HG03460 (cell line): Measurements from ENCODE around the gene PLXNA4.

Experiments used
- ATAC-seq: cut with Tn5 transposase; IDR thresholded peaks from one replicate; pipeline ENCODE4 v1.9.1; 2021; ENCODE audit not compliant: unreplicated experiment

PLXNA4 gene

GRCh38 chr7:132279718-132280117 is 296.6 kb downstream of the PLXNA4 start:
- ATAC-seq, result no peak

- no peak for ATAC-seq
Observed at GRCh38 chr7:132276976-132277725, 299.1 kb downstream of the PLXNA4 start.

- no peak for ATAC-seq
Observed at GRCh38 chr7:132276234-132276630, 300.0 kb downstream of the PLXNA4 start.

GRCh38 chr7:132275416-132276233 is 300.6 kb downstream of the PLXNA4 start:
- ATAC-seq, result no peak

- ATAC-seq, result no peak
Observed at GRCh38 chr7:132272763-132273371, 303.4 kb downstream of the PLXNA4 start.

GRCh38 chr7:132270517-132270916 is 305.8 kb downstream of the PLXNA4 start:
- no peak for ATAC-seq

DNA sequence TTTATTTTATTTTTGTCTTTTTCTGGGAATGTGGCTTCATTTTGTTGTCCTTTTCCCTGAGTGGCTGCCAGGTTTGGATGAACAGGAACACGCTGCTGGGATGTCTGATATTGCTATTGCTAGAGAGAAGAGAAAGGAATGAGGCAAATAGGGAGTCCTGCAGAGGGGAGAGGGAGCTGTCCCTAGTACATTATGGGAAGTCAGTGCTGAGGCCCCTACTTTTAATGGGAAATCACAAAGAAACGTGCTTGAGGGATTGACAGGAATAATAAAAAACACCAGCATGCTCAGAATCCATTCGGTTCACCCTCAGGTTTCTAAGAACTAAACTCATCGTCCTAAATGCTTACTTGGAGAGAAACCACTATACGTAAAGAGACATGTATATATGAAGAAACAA is 306.6 kb downstream of the PLXNA4 start:
- ATAC-seq, result no peak

GRCh38 chr7:132263151-132263550 is 313.1 kb downstream of the PLXNA4 start:
- ATAC-seq, result no peak

DNA sequence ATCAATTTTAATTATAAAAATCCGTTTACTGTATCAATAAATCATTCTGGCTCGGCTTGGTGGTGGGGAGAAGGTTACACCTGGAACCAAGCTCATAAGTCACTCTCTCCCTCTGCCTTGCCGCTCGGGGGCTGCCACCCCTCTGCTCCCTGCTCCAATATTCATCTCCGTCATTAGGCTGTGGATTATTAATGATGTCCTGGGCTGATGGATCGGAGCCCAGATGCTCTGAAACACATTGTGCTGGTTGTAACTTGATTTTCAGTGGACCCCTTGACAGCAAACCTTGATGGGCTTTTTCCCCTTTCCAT is 314.2 kb downstream of the PLXNA4 start:
- no peak for ATAC-seq

DNA sequence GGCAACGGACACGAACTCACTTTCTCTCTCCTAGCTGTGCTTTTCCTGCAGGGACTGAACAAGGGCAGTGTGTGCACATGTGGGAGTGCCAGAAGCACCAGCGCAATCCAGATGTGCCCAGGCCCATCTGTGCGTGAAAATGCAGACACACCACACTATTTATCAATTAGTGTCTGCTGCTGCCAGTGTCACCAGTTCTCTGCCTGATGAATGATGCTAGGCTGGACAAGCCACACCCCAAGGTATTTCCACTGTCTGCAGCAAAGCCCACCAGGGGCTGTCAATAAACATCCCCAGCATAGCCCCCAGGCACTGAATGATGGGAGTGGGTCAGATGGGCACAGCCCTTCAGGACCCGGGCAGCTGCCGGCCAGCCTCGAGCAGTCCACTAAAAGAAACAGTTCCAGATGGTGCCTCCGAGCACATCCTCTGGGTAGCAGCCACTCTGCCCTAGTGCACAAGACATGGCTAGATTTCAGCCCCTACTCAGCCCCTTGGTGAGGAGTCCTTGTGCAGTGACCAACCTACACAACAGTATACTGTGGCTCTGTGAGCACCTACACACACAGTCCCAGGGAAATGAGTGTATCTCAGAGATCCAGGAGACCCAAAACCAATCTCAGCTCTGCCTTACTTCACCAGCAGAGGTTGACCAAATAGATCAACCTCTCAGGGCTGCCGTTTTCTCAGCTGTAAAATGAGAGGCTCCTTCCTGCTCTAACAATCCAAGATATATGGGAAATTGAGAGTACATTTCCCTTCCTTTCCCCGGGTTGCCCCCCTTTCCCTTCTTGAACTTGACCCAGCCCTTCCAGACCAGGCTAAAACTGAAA is 314.7 kb downstream of the PLXNA4 start:
- no peak for ATAC-seq

- no peak for ATAC-seq
Observed at GRCh38 chr7:132258231-132258630, 318.0 kb downstream of the PLXNA4 start.

GRCh38 chr7:132257253-132257652 is 319.0 kb downstream of the PLXNA4 start:
- no peak for ATAC-seq

DNA sequence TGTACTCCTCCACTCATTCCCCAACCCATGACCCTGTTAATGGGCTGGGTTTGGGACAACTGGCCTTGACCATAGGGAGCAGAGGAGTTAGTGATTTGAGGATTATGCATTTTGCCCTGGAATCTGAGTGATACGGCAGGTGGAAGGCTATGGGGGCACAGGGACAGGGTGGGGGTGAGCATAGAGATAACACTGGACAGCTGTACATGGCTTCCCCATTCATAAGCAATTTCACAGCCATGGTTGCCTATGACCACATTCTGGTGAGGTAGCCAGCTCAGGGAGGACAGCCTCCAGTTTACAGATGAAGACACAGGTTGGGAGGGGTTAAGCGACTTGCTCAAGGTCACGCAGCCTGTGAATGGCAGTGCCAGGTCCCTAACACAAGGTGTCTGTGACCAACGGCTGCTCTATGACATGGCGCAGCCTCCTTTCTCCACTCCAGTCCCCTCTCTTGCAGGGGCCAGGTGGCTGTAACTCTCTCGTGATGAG is 319.5 kb downstream of the PLXNA4 start:
- ATAC-seq, result no peak

- no peak for ATAC-seq
Observed at GRCh38 chr7:132255898-132256297, 320.4 kb downstream of the PLXNA4 start.

GRCh38 chr7:132255115-132255797 is 321.0 kb downstream of the PLXNA4 start:
- ATAC-seq, result no peak

GRCh38 chr7:132254455-132254854 is 321.8 kb downstream of the PLXNA4 start:
- no peak for ATAC-seq

GRCh38 chr7:132252793-132253100 is 323.5 kb downstream of the PLXNA4 start:
- no peak for ATAC-seq

DNA sequence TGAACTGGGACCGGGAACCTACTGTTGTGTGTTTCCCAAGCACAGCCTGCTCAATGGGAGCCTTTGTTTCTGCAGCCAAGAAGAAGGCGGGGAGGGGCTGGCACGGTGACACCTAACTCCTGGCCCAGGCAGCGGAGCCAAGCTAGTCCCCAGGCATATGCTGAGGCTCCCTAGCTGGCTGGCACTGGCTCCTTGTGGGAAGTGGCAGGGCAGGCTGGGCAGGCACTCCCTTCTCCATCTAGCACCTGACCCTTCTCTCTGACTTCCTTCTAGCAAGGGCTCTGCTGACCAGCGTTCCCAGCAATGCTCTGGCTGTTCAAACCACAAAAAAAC is 325.0 kb downstream of the PLXNA4 start:
- no peak for ATAC-seq

GRCh38 chr7:132250480-132251326 is 325.6 kb downstream of the PLXNA4 start:
- ATAC-seq, result no peak
